ENCODE measurements around the gene C2orf76. TPM values are rescaled to one million over a fixed set of nuclear protein-coding genes. Genes with fewer than 3 reads are reported as not detected.
"Not testable (repeated sequence)": the region's sequence is repeated elsewhere in the genome, so short reads cannot be mapped to it uniquely, and the experiment has no call there.

C2orf76 gene
- total RNA-seq, 2 experiments from 2014 or later: 6.2 to 9.9 TPM

- Mint-ChIP-seq H3K4me3 (no peak overlapping the region), H3K36me3 (no peaks in the 10 kb centered on the region), H3K4me1 (peaks cover 6% of the 10 kb centered on the region), H3K27ac (no peak overlapping the region), H3K27me3 (peaks cover 25% of the 10 kb centered on the region), H3K9me3 (ENCODE audit: low read depth) (no peaks in the 10 kb centered on the region)
- CTCF ChIA-PET: no interaction called here
- ATAC-seq: no peak
- no peak for DNase-seq
Measured at GRCh38 chr2:119389615-119390306, 23.1 kb upstream of the C2orf76 start.

- CTCF ChIA-PET: no interaction called here
- peak overlapping the region; percentile 47 for H3K27ac Mint-ChIP-seq
- H3K36me3 Mint-ChIP-seq: no peaks in the 10 kb centered on the region
- H3K27me3 Mint-ChIP-seq: peaks cover 33% of the 10 kb centered on the region
- peaks cover 6% of the 10 kb centered on the region for H3K4me1 Mint-ChIP-seq
- DNase-seq (no peak), ATAC-seq (no peak)
- H3K9me3 Mint-ChIP-seq (ENCODE audit: low read depth): no peaks in the 10 kb centered on the region
- no peak overlapping the region for H3K4me3 Mint-ChIP-seq
Measured at GRCh38 chr2:119387381-119388129, 20.9 kb upstream of the C2orf76 start.

GRCh38 chr2:119385466-119385865 lies 18.8 kb upstream of the C2orf76 start:
- Mint-ChIP-seq H3K27ac (no peak overlapping the region), H3K4me1 (peaks cover 6% of the 10 kb centered on the region), H3K9me3 (ENCODE audit: low read depth) (no peaks in the 10 kb centered on the region), H3K36me3 (no peaks in the 10 kb centered on the region), H3K4me3 (no peak overlapping the region), H3K27me3 (peaks cover 40% of the 10 kb centered on the region)
- ATAC-seq (no peak), DNase-seq (no peak)
- CTCF ChIA-PET: no interaction called here

- H3K9me3 Mint-ChIP-seq (ENCODE audit: low read depth): no peaks in the 10 kb centered on the region
- CTCF ChIA-PET: no interaction called here
- no peak overlapping the region for H3K27ac Mint-ChIP-seq
- no peaks in the 10 kb centered on the region for H3K36me3 Mint-ChIP-seq
- no peak for DNase-seq
- no peak overlapping the region for H3K4me3 Mint-ChIP-seq
- H3K27me3 Mint-ChIP-seq: peaks cover 42% of the 10 kb centered on the region
- H3K4me1 Mint-ChIP-seq: peaks cover 6% of the 10 kb centered on the region
- ATAC-seq: no peak
Measured at GRCh38 chr2:119384971-119385370, 18.3 kb upstream of the C2orf76 start.

GRCh38 chr2:119383410-119384140 lies 16.9 kb upstream of the C2orf76 start:
- Mint-ChIP-seq H3K27me3 (peaks cover 43% of the 10 kb centered on the region), H3K4me1 (peaks cover 6% of the 10 kb centered on the region), H3K9me3 (ENCODE audit: low read depth) (no peaks in the 10 kb centered on the region), H3K27ac (no peak overlapping the region), H3K36me3 (no peaks in the 10 kb centered on the region), H3K4me3 (no peak overlapping the region)
- no peak for ATAC-seq
- no peak for DNase-seq
- CTCF ChIA-PET: no interaction called here

GRCh38 chr2:119378566-119378965 lies 11.9 kb upstream of the C2orf76 start:
- Mint-ChIP-seq H3K4me1 (no peaks in the 10 kb centered on the region), H3K9me3 (ENCODE audit: low read depth) (no peaks in the 10 kb centered on the region), H3K36me3 (peaks cover 9% of the 10 kb centered on the region), H3K4me3 (no peak overlapping the region), H3K27ac (no peak overlapping the region), H3K27me3 (peaks cover 28% of the 10 kb centered on the region)
- DNase-seq (no peak), ATAC-seq (no peak)
- CTCF ChIA-PET: no interaction called here

- no peak overlapping the region for H3K4me3 Mint-ChIP-seq
- CTCF ChIA-PET: no interaction called here
Measured at GRCh38 chr2:119377993-119378345, 11.3 kb upstream of the C2orf76 start.

GRCh38 chr2:119377294-119377992 lies 10.8 kb upstream of the C2orf76 start:
- Mint-ChIP-seq H3K4me3 (no peak overlapping the region), H3K36me3 (peaks cover 19% of the 10 kb centered on the region), H3K4me1 (no peaks in the 10 kb centered on the region), H3K27me3 (peaks cover 20% of the 10 kb centered on the region), H3K27ac (no peak overlapping the region), H3K9me3 (ENCODE audit: low read depth) (no peaks in the 10 kb centered on the region)
- ATAC-seq (no peak), DNase-seq (no peak)
- CTCF ChIA-PET: no interaction called here

More at GRCh38 chr2:119377993-119378345, 11.3 kb upstream of the C2orf76 start:
- no peak for ATAC-seq
- Mint-ChIP-seq H3K27me3 (peaks cover 23% of the 10 kb centered on the region), H3K9me3 (ENCODE audit: low read depth) (no peaks in the 10 kb centered on the region), H3K36me3 (peaks cover 14% of the 10 kb centered on the region), H3K4me1 (no peaks in the 10 kb centered on the region), H3K27ac (no peak overlapping the region)
- peak; percentile 4 for DNase-seq

GRCh38 chr2:119376810-119377209 lies 10.2 kb upstream of the C2orf76 start:
- CTCF ChIA-PET: no interaction called here
- H3K27ac Mint-ChIP-seq: no peak overlapping the region
- ATAC-seq (no peak), DNase-seq (peak; percentile 37)
- H3K9me3 Mint-ChIP-seq (ENCODE audit: low read depth): no peaks in the 10 kb centered on the region
- peaks cover 26% of the 10 kb centered on the region for H3K36me3 Mint-ChIP-seq
- no peak overlapping the region for H3K4me3 Mint-ChIP-seq
- no peaks in the 10 kb centered on the region for H3K4me1 Mint-ChIP-seq
- peaks cover 14% of the 10 kb centered on the region for H3K27me3 Mint-ChIP-seq

- peaks cover 12% of the 10 kb centered on the region for H3K27me3 Mint-ChIP-seq
- CTCF ChIA-PET: not testable (repeated sequence)
Measured at GRCh38 chr2:119376406-119376805, 9.8 kb upstream of the C2orf76 start.

GRCh38 chr2:119373907-119374745 lies 7.5 kb upstream of the C2orf76 start:
- ATAC-seq; H3K4me1 Mint-ChIP-seq; H3K27ac Mint-ChIP-seq; CTCF ChIA-PET; DNase-seq; H3K27me3 Mint-ChIP-seq; H3K9me3 Mint-ChIP-seq (ENCODE audit: low read depth); H3K4me3 Mint-ChIP-seq: not testable (repeated sequence)
- H3K36me3 Mint-ChIP-seq: peaks cover 47% of the 10 kb centered on the region

More at GRCh38 chr2:119376406-119376805, 9.8 kb upstream of the C2orf76 start:
- not testable (repeated sequence) for H3K4me1 Mint-ChIP-seq; H3K4me3 Mint-ChIP-seq; ATAC-seq; H3K9me3 Mint-ChIP-seq (ENCODE audit: low read depth); H3K27ac Mint-ChIP-seq; DNase-seq
- peaks cover 29% of the 10 kb centered on the region for H3K36me3 Mint-ChIP-seq

GRCh38 chr2:119372778-119373568 lies 6.3 kb upstream of the C2orf76 start:
- peaks cover 55% of the 10 kb centered on the region for H3K36me3 Mint-ChIP-seq
- H3K4me3 Mint-ChIP-seq: no peak overlapping the region
- H3K9me3 Mint-ChIP-seq (ENCODE audit: low read depth): no peaks in the 10 kb centered on the region
- H3K27me3 Mint-ChIP-seq: no peaks in the 10 kb centered on the region
- CTCF ChIA-PET: no interaction called here
- no peak overlapping the region for H3K27ac Mint-ChIP-seq
- ATAC-seq (no peak), DNase-seq (no peak)
- peaks cover 17% of the 10 kb centered on the region for H3K4me1 Mint-ChIP-seq

Data from activated CD8-positive, alpha-beta memory T cell treated with anti-CD3 and anti-CD28 coated beads, Interleukin-2, amount 10 ng/mL, durations not matched to agents 7 days and 5 days (primary cell).